ENCODE results near the gene CDH3. TPM values are rescaled to one million over a fixed set of nuclear protein-coding genes. Genes with fewer than 3 reads are reported as not detected.

CDH3 gene
- total RNA-seq = 1 to 10 TPM in 1 of 2 donors, under 1 TPM in 1; 0.66 to 4.7 TPM

- 2 to 3% methylated on average over 23 to 53 of the region's 53 CpGs for WGBS, 2 donors
- Histone ChIP-seq H3K9me3 (no peaks in the 10 kb centered on the region), H3K36me3 (replicated peaks in 1 of 2; ENCODE audit: insufficient read depth in 1 of 2, low read depth in 2 of 2) (no peaks in the 10 kb centered on the region), H3K4me3 (peak within 1 kb of the TSS; percentile 23 to 25), H3K27me3 (peaks cover 0 to 21% of the 10 kb centered on the region in 2 donors), H3K4me1 (peaks cover 27% of the 10 kb centered on the region), H3K27ac (no peak within 1 kb of the TSS)
- DNase-seq = peak; percentile 51 to 74 (median 57)
- ATAC-seq = peak; percentile 67
- TF ChIP-seq POLR2A (IDR thresholded peaks at IDR 0.05) (no peak), CTCF (IDR thresholded peaks at IDR 0.05) (no peak)
- intact Hi-C loops (cut with DNase I) = no loop called here
Observed at GRCh38 chr16:68644715-68645493, at the start of gene CDH3. Gene CDH3, plus strand, starts transcription at chr16:68645310. Its CDS starts 70 bp downstream, at chr16:68645380.

GRCh38 chr16:68596266-68596665 lies 48.8 kb upstream of the CDH3 start:
- DNase-seq (no peak), ATAC-seq (no peak)
- TF ChIP-seq POLR2A (IDR thresholded peaks at IDR 0.05) (no peak), CTCF (IDR thresholded peaks at IDR 0.05) (no peak)
- intact Hi-C loops (cut with DNase I) = loop anchor here (10.0 kb wide), 1 partner anchor 209 kb away; no protein-coding TSS in a partner anchor
- Histone ChIP-seq H3K4me1 (no peaks in the 10 kb centered on the region), H3K9me3 (no peaks in the 10 kb centered on the region), H3K27me3 (no peaks in the 10 kb centered on the region), H3K27ac (no peak overlapping the region), H3K4me3 (no peak overlapping the region), H3K36me3 (replicated peaks in 1 of 2; ENCODE audit: insufficient read depth in 1 of 2, low read depth in 2 of 2) (no peaks in the 10 kb centered on the region)
- 92 to 95% methylated on average over 6 of the region's 6 CpGs for WGBS, 2 donors

- Histone ChIP-seq H3K9me3 (no peaks in the 10 kb centered on the region), H3K4me1 (no peaks in the 10 kb centered on the region), H3K36me3 (replicated peaks in 1 of 2; ENCODE audit: insufficient read depth in 1 of 2, low read depth in 2 of 2) (no peaks in the 10 kb centered on the region), H3K27me3 (no peaks in the 10 kb centered on the region), H3K4me3 (no peak overlapping the region), H3K27ac (no peak overlapping the region)
- 85 to 100% methylated on average over 1 of the region's 1 CpG for WGBS, 2 donors
- DNase-seq = no peak
- TF ChIP-seq CTCF (IDR thresholded peaks at IDR 0.05) (no peak), POLR2A (IDR thresholded peaks at IDR 0.05) (no peak)
- ATAC-seq = no peak
- intact Hi-C loops (cut with DNase I) = loop anchor here (10.0 kb wide), 1 partner anchor 205 kb away; no protein-coding TSS in a partner anchor
Observed at GRCh38 chr16:68599586-68599985, 45.5 kb upstream of the CDH3 start.

GRCh38 chr16:68605746-68606145 lies 39.4 kb upstream of the CDH3 start:
- TF ChIP-seq POLR2A (IDR thresholded peaks at IDR 0.05) (no peak), CTCF (IDR thresholded peaks at IDR 0.05) (no peak)
- DNase-seq = peak in 2 of 4 donors; percentile 3 to 25
- intact Hi-C loops (cut with DNase I) = no loop called here
- no peaks in the 10 kb centered on the region for H3K36me3 ChIP-seq (replicated peaks in 1 of 2; ENCODE audit: insufficient read depth in 1 of 2, low read depth in 2 of 2)
- H3K27ac ChIP-seq = no peak overlapping the region
- no peaks in the 10 kb centered on the region for H3K27me3 ChIP-seq
- H3K9me3 ChIP-seq = no peaks in the 10 kb centered on the region
- H3K4me1 ChIP-seq = no peaks in the 10 kb centered on the region
- no peak overlapping the region for H3K4me3 ChIP-seq
- no peak for ATAC-seq
- 63 to 83% methylated on average over 4 to 5 of the region's 5 CpGs for WGBS, 2 donors

Measured in body of pancreas (tissue), 4 donors.